Measurements from ENCODE around the gene NRROS.
A peak's percentile ranks its signal among the peaks of the same experiment; 100 is the strongest.
"Not testable (repeated sequence)": the region's sequence is repeated elsewhere in the genome, so short reads cannot be mapped to it uniquely, and the experiment has no call there.

The NRROS gene

DNA sequence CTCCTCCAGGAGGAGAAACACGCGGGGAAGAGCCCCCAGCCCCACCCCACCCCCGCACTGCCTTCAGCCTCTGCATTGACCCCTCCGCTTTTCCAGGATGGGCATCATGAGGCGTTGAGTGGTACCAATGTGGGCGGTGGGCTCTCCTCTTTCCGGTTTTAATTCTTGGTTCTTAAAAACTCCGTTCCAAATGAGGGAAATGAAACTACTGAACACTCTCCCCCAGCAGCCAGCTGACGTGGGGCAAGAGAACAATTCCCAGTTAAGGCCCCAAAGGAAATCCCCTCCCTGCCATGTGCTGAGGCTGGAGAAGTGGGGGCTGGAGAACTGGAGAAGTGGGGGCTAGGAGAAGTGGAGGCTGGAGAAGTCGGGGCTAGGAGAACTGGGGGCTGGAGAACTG lies 5.3 kb upstream of the NRROS start:
- no peak overlapping the region for H3K4me3 ChIP-seq (ENCODE audit: insufficient read length, low read depth)
- TF ChIP-seq ZNF274 (IDR thresholded peaks at IDR 0.05; ENCODE audit: low read depth, low read length) (no peak), YY1 (IDR thresholded peaks at IDR 0.05; ENCODE audit: insufficient read depth, insufficient read length) (no peak), SUZ12 (IDR thresholded peaks at IDR 0.05; ENCODE audit: extremely low read depth, insufficient read depth, insufficient read length) (no peak)
- no peaks in the 10 kb centered on the region for H3K36me3 ChIP-seq (ENCODE audit: insufficient read depth, insufficient read length, low read length)
- H3K9me3 ChIP-seq (ENCODE audit: insufficient read depth, low read length): no peaks in the 10 kb centered on the region
- H3K4me1 ChIP-seq (ENCODE audit: insufficient read depth, insufficient read length): peaks cover 8% of the 10 kb centered on the region
- H3K27me3 ChIP-seq (ENCODE audit: insufficient read depth, insufficient read length): peaks cover 18% of the 10 kb centered on the region
- DNase-seq (ENCODE audit: low read depth, low spot score): no peak
- H3K9ac ChIP-seq (ENCODE audit: insufficient read length, low read depth): no peak overlapping the region

DNA sequence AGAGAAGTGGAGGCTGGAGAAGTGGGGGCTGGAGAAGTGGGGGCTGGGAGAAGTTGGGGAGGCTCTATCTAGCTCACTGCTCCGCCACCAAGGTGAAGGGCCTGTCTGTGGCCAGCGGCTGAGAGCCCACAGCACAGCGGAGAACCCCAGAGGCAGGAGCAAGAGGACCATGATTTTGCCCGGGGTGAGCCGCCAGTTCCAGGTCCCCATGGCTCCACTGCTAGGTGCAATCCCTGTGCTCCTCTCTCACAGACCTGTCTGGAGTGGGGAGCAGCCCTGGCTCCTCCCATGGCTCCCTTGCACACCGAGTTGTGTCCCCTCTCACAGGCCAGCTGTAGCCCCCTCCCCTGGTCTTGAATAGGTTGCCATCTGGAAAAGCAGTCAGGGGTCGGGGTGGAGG lies 4.7 kb upstream of the NRROS start:
- Histone ChIP-seq H3K4me1 (ENCODE audit: insufficient read depth, insufficient read length) (peaks cover 8% of the 10 kb centered on the region), H3K27me3 (ENCODE audit: insufficient read depth, insufficient read length) (peaks cover 24% of the 10 kb centered on the region), H3K36me3 (ENCODE audit: insufficient read depth, insufficient read length, low read length) (no peaks in the 10 kb centered on the region), H3K9me3 (ENCODE audit: insufficient read depth, low read length) (no peaks in the 10 kb centered on the region), H3K4me3 (ENCODE audit: insufficient read length, low read depth) (no peak overlapping the region), H3K9ac (ENCODE audit: insufficient read length, low read depth) (no peak overlapping the region)
- no peak for TF ChIP-seq YY1 (IDR thresholded peaks at IDR 0.05; ENCODE audit: insufficient read depth, insufficient read length)
- TF ChIP-seq SUZ12 (IDR thresholded peaks at IDR 0.05; ENCODE audit: extremely low read depth, insufficient read depth, insufficient read length): no peak
- TF ChIP-seq ZNF274 (IDR thresholded peaks at IDR 0.05; ENCODE audit: low read depth, low read length): no peak
- DNase-seq (ENCODE audit: low read depth, low spot score): no peak

DNA sequence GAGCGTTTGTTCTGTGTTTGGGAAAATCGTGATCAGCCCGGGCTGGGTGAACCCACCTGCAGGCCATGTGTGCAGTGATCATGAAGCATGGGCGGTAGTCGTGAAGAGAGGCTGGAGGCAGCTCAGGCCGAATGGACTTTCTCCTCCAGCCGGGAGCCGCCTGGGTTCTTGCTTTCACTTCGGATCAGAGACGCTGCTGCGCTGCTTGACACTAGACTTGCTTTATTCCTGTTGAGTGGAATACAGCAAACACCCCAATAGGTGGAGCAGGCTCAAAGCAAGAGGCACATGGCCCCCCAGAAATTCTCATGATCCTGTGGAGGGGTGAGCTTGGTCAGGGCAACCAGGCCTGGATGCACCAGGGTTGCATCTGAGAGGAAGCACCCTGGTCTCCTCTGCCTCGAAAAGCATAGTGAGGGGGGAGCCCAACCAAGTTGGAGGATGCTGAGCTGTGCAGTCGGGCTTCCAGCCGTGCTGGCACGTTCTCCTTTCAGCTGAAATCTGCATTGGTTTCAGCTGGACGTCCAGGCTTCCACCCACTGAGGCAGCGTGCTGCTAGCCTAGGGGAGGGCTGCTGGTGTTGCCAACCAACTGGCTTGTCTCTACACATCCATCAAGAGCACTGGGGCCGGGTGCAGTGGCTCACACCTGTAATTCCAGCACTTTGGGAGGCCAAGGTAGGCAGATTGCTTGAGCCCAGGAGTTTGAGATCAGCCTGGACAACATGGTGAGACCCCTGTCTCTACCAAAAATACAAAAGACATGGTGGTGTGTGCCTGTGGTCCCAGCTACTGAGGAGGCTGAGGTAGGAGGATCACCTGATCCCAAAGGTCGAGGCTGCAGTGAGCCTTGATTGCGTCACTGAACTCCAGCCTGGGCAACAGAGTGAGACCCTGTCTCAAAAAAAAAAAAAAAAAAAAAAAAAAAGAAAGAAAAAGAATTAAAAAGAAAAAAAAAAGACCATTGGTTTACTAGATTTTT lies 2.8 kb upstream of the NRROS start:
- no peak overlapping the region for H3K9ac ChIP-seq (ENCODE audit: insufficient read length, low read depth)
- DNase-seq (ENCODE audit: low read depth, low spot score): no peak
- peaks cover 35% of the 10 kb centered on the region for H3K27me3 ChIP-seq (ENCODE audit: insufficient read depth, insufficient read length)
- no peaks in the 10 kb centered on the region for H3K9me3 ChIP-seq (ENCODE audit: insufficient read depth, low read length)
- no peak overlapping the region for H3K4me3 ChIP-seq (ENCODE audit: insufficient read length, low read depth)
- H3K36me3 ChIP-seq (ENCODE audit: insufficient read depth, insufficient read length, low read length): no peaks in the 10 kb centered on the region
- H3K4me1 ChIP-seq (ENCODE audit: insufficient read depth, insufficient read length): peaks cover 8% of the 10 kb centered on the region
- TF ChIP-seq ZNF274 (IDR thresholded peaks at IDR 0.05; ENCODE audit: low read depth, low read length) (no peak), SUZ12 (IDR thresholded peaks at IDR 0.05; ENCODE audit: extremely low read depth, insufficient read depth, insufficient read length) (no peak), YY1 (IDR thresholded peaks at IDR 0.05; ENCODE audit: insufficient read depth, insufficient read length) (no peak)

DNA sequence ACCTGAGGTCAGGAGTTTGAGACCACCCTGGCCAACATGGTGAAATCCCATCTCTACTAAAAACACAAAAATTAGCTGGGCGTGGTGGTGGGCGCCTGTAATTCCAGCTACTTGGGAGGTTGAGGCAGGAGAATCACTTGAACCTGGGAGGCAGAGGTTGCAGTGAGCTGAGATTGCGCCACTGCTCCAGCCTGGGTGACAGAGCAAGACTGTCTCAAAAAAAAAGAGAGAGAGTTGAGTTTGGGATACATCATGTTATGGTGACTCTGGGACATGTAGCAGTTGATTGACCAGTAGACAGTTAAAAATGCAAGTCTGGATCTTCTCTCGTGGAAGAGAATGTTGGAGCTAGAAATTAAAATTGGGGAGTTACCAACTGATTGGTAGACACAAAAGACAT lies 1.6 kb upstream of the NRROS start:
- H3K4me1 ChIP-seq (ENCODE audit: insufficient read depth, insufficient read length); H3K9me3 ChIP-seq (ENCODE audit: insufficient read depth, low read length); DNase-seq (ENCODE audit: low read depth, low spot score); H3K4me3 ChIP-seq (ENCODE audit: insufficient read length, low read depth); H3K36me3 ChIP-seq (ENCODE audit: insufficient read depth, insufficient read length, low read length); H3K9ac ChIP-seq (ENCODE audit: insufficient read length, low read depth): not testable (repeated sequence)
- H3K27me3 ChIP-seq (ENCODE audit: insufficient read depth, insufficient read length): peaks cover 35% of the 10 kb centered on the region

DNA sequence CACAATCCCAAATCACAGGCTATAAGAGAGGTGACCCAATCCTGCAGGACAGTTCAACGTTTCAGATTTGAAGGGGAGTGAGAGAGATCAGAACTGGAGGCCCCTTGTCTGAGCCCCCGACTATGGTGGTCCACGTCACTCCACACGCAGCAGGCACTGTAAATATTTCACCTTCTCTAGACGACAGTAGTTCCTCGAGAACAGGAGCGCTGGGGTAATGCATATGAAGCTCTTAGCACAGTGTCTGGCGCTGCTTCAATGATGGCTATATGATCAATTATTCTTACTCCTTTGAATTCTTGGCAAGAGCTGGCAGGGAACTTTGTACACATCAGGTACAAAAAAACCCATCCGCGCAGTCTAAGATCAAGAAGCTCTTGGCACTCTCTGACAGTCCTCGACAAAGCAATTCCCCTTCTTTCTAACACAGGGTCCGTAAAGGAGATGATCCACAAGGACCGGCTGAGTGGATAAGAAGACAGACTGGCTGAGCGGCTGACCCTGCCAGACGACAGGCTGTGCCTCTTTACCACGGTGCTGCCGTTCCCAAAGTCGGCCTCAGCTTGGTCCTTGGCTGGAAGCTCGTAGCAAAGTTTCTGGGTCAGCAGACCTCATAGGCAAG lies 522 bp upstream of the NRROS start:
- no peak for TF ChIP-seq YY1 (IDR thresholded peaks at IDR 0.05; ENCODE audit: insufficient read depth, insufficient read length)
- no peak for TF ChIP-seq ZNF274 (IDR thresholded peaks at IDR 0.05; ENCODE audit: low read depth, low read length)
- TF ChIP-seq SUZ12 (IDR thresholded peaks at IDR 0.05; ENCODE audit: extremely low read depth, insufficient read depth, insufficient read length): no peak
- Histone ChIP-seq H3K4me1 (ENCODE audit: insufficient read depth, insufficient read length) (peaks cover 8% of the 10 kb centered on the region), H3K27me3 (ENCODE audit: insufficient read depth, insufficient read length) (peaks cover 35% of the 10 kb centered on the region), H3K36me3 (ENCODE audit: insufficient read depth, insufficient read length, low read length) (no peaks in the 10 kb centered on the region), H3K9me3 (ENCODE audit: insufficient read depth, low read length) (no peaks in the 10 kb centered on the region), H3K4me3 (ENCODE audit: insufficient read length, low read depth) (peak overlapping the region; percentile 45), H3K9ac (ENCODE audit: insufficient read length, low read depth) (peak overlapping the region; percentile 69)
- DNase-seq (ENCODE audit: low read depth, low spot score): no peak

DNA sequence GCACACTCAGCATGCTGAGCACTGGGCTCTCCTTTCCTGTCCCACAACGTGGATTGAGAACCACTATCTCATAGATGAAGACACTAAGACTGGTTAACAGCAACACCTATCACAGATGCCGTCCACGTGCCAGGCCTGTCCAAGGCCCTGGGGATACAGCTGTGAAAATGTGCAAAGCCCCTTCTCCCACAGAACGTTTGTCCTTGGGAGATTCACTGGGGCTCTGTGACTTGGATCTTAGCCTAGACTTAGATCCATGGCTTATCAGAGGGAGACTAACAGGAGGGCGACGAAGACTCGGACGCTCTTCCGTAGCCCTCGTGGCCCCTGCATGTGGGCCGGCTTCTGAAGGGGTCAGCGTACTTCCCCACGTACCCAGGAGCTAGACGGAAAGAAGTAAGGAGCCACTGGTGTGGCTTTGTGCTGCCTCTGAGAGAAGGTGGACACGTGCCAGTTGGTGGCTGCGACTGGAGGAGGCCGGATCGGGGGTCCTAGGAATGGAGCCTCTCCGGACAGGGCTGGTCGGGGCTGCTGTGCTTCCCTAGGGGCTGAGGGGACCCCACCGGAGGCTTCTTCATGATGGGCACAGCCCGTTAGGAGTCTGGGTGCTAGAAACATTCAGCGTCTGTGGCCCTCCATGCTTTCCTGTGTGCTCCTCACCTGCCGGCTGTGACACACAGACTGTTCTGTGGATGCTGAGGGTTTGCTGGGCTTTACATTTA lies 964 bp downstream of the NRROS start:
- Histone ChIP-seq H3K9me3 (ENCODE audit: insufficient read depth, low read length) (no peaks in the 10 kb centered on the region), H3K4me1 (ENCODE audit: insufficient read depth, insufficient read length) (peaks cover 8% of the 10 kb centered on the region), H3K27me3 (ENCODE audit: insufficient read depth, insufficient read length) (peaks cover 35% of the 10 kb centered on the region), H3K36me3 (ENCODE audit: insufficient read depth, insufficient read length, low read length) (no peaks in the 10 kb centered on the region), H3K9ac (ENCODE audit: insufficient read length, low read depth) (peak overlapping the region; percentile 69), H3K4me3 (ENCODE audit: insufficient read length, low read depth) (no peak overlapping the region)
- no peak for DNase-seq (ENCODE audit: low read depth, low spot score)
- TF ChIP-seq SUZ12 (IDR thresholded peaks at IDR 0.05; ENCODE audit: extremely low read depth, insufficient read depth, insufficient read length) (no peak), YY1 (IDR thresholded peaks at IDR 0.05; ENCODE audit: insufficient read depth, insufficient read length) (no peak), ZNF274 (IDR thresholded peaks at IDR 0.05; ENCODE audit: low read depth, low read length) (no peak)

Data from NT2/D1 (cell line).